ENCODE data around the gene CHST11. TPM values are rescaled to one million over a fixed set of nuclear protein-coding genes. Genes with fewer than 3 reads are reported as not detected.

The CHST11 gene
- total and polyA plus RNA-seq, 9 of the 15 experiments (the other 6 are each of a cell fraction or from before 2014, with no cell fraction given), result 2.3 to 38.7 (median 15.0) TPM

DNA sequence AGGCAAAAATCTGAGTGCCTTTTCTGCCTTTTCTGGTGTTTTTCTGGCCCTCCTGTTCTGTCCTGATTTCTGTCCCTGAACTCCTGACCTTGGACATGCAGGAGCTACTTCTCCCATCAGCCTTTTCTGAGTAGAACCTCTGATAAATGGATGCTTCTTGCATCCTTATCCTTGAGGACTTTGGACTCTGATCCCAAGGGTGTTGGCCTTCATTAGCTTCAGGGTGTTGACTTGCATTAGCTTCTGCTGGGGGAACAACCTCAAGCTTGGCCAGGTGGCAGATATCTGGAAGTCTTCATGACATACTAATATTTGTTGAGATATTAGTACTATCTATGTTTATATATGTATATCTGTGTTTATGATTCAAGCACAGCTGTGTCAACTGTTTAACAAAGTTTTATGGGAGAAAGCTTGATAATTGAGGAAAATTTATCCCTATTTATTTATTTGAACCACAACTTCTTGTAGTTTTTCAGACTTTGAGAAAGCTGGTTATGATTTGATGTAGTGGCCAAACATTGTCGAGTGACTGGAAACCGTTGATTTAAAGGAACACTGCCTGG is 124.3 kb downstream of the CHST11 start:
- Histone ChIP-seq H3K4me2 (ENCODE audit: insufficient read depth, low read length) (no peak overlapping the region), H3K27ac (ENCODE audit: extremely low read depth, low read depth, low read length) (no peak overlapping the region), H3K79me2 (ENCODE audit: control insufficient read depth, insufficient read depth, low read length) (peaks cover 75% of the 10 kb centered on the region)

More for the DNA sequence above, 124.3 kb downstream of the CHST11 start:
- CTCF ChIA-PET (ENCODE audit: low intra/inter-chr PET ratio), result no interaction called here
- in situ Hi-C loops (cut with MboI), result no loop called here
- ATAC-seq (no peak), DNase-seq (ENCODE audit: extremely low read depth in 1 of 4, low spot score in 3 of 4) (no peak), FAIRE-seq (no peak)
- H3K9me3 ChIP-seq (replicated peaks; ENCODE audit: control insufficient read depth, insufficient read depth, low read depth, low read length), result no peaks in the 10 kb centered on the region
- TF ChIP-seq, protein P1, sequence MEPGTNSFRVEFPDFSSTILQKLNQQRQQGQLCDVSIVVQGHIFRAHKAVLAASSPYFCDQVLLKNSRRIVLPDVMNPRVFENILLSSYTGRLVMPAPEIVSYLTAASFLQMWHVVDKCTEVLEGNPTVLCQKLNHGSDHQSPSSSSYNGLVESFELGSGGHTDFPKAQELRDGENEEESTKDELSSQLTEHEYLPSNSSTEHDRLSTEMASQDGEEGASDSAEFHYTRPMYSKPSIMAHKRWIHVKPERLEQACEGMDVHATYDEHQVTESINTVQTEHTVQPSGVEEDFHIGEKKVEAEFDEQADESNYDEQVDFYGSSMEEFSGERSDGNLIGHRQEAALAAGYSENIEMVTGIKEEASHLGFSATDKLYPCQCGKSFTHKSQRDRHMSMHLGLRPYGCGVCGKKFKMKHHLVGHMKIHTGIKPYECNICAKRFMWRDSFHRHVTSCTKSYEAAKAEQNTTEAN (CRISPR knock-in tag; IDR thresholded peaks at IDR 0.05), result no peak
- TF ChIP-seq ZBTB1 (CRISPR knock-in tag; IDR thresholded peaks at IDR 0.05; ENCODE audit: borderline replicate concordance, low read depth) (no peak), DNMT1 (IDR thresholded peaks at IDR 0.05) (no peak), GTF2A2 (tag; IDR thresholded peaks at IDR 0.05) (no peak), HDAC1 (IDR thresholded peaks at IDR 0.05) (no peak), POLR2H (tag; IDR thresholded peaks at IDR 0.05; ENCODE audit: low read depth) (no peak), PURB (CRISPR knock-in tag; IDR thresholded peaks at IDR 0.05; ENCODE audit: low read depth) (no peak), PML (IDR thresholded peaks at IDR 0.05; ENCODE audit: low read length) (no peak), XRCC5 (IDR thresholded peaks at IDR 0.05; ENCODE audit: low read depth, low read length) (no peak), SMARCE1 (IDR thresholded peaks at IDR 0.05) (no peak), MAZ (CRISPR knock-in tag; conservative IDR thresholded peaks at IDR 0.05 in 1 of 2, IDR thresholded peaks at IDR 0.05 in 1 of 2) (no peak), ELF4 (CRISPR knock-in tag; IDR thresholded peaks at IDR 0.05) (no peak), MBD2 (IDR thresholded peaks at IDR 0.05; ENCODE audit: borderline replicate concordance, low read depth) (no peak)
- TF ChIP-seq, protein P2, sequence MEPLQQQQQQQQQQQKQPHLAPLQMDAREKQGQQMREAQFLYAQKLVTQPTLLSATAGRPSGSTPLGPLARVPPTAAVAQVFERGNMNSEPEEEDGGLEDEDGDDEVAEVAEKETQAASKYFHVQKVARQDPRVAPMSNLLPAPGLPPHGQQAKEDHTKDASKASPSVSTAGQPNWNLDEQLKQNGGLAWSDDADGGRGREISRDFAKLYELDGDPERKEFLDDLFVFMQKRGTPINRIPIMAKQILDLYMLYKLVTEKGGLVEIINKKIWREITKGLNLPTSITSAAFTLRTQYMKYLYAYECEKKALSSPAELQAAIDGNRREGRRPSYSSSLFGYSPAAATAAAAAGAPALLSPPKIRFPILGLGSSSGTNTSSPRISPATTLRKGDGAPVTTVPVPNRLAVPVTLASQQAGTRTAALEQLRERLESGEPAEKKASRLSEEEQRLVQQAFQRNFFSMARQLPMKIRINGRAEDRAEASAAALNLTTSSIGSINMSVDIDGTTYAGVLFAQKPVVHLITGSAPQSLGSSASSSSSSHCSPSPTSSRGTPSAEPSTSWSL (CRISPR knock-in tag; IDR thresholded peaks at IDR 0.05; ENCODE audit: borderline replicate concordance), result no peak
- H3K9ac ChIP-seq (ENCODE audit: insufficient read depth in 1 of 2, low read depth in 2 of 2, low read length in 2 of 2), result no peak overlapping the region
- peaks cover 4% of the 10 kb centered on the region for H3K9me1 ChIP-seq (ENCODE audit: control insufficient read depth, insufficient read depth, low read length)
- no peak overlapping the region for H3K4me3 ChIP-seq
- peaks cover 11 to 41% of the 10 kb centered on the region in 2 experiments for H3K4me1 ChIP-seq (replicated peaks in 1 of 2; ENCODE audit: control insufficient read depth in 2 of 2, insufficient read depth in 2 of 2, low read length in 2 of 2)
- no peaks in the 10 kb centered on the region for H3K27me3 ChIP-seq (ENCODE audit: control insufficient read depth in 2 of 2, insufficient read depth in 2 of 2, low read length in 2 of 2)
- no peaks in the 10 kb centered on the region; the same call in 1 of the 2 replicates for H4K20me1 ChIP-seq (replicated peaks; ENCODE audit: control insufficient read depth, insufficient read depth, low read length)
- WGBS (ENCODE audit: insufficient coverage, low coverage, missing lambda C conversion rate), result 67% methylated on average over 2 of the region's 2 CpGs
- BruUV-seq (replicated peaks), result no TSS peak
- no peak overlapping the region for H2AFZ ChIP-seq (ENCODE audit: low read depth, low read length)
- intact Hi-C loops (cut with micrococcal nuclease), result no loop called here
- H3K36me3 ChIP-seq (ENCODE audit: control insufficient read depth, insufficient read depth, low read length), result peaks cover 4% of the 10 kb centered on the region; the same call in 2 of the 3 replicates
- POLR2A ChIA-PET, result interaction anchor here (0.7 to 2.0 kb wide), 3 partner anchors 8 to 137 kb away, joined by 3 to 6 read pairs (median 4); no protein-coding TSS in a partner anchor
